ENCODE data around the gene RAB3A. TPM values are rescaled to one million over a fixed set of nuclear protein-coding genes. Genes with fewer than 3 reads are reported as not detected.
"Not testable (repeated sequence)": the region's sequence is repeated elsewhere in the genome, so short reads cannot be mapped to it uniquely, and the experiment has no call there.

RAB3A gene
- total and polyA plus RNA-seq, 12 donors = 2.3 to 32.3 (median 6.2) TPM

- Histone ChIP-seq H3K27me3 (no peaks in the 10 kb centered on the region), H3K27ac (peak overlapping the region in 4 of 5 donors; percentile 21 to 88 (median 86)), H3K4me3 (peak overlapping the region in 1 of 4 donors; percentile 38), H3K4me1 (replicated peaks in 1 of 2) (peaks cover 36 to 46% of the 10 kb centered on the region in 2 donors), H3K36me3 (replicated peaks in 1 of 2) (peaks cover 0 to 44% of the 10 kb centered on the region in 2 donors), H3K9me3 (replicated peaks in 1 of 3) (no peaks in the 10 kb centered on the region)
- 55 to 59% (median 55%) methylated on average over 4 to 13 of the region's 13 CpGs; no CpG with 5 or more reads in 1 of the 4 donors for WGBS, 4 donors
- DNase-seq = peak in 5 of 7 donors; percentile 37 to 73 (median 62)
- intact Hi-C loops (cut with DNase I) = loop anchor here in 1 of 2 donors (5.0 kb wide), 1 partner anchor 43 kb away; no protein-coding TSS in a partner anchor
- TF ChIP-seq CTCF (IDR thresholded peaks at IDR 0.05) = no peak
- peak in 1 of 2 donors; percentile 35 for TF ChIP-seq POLR2A (IDR thresholded peaks at IDR 0.05)
These were observed 43.3 kb downstream of the RAB3A start for GRCh38 chr19:18160493-18160970.

- Histone ChIP-seq H3K27ac (peak overlapping the region in 1 of 5 donors; percentile 88), H3K9me3 (replicated peaks in 1 of 3) (no peaks in the 10 kb centered on the region), H3K4me1 (replicated peaks in 1 of 2) (peaks cover 36 to 53% of the 10 kb centered on the region in 2 donors), H3K36me3 (replicated peaks in 1 of 2) (peaks cover 0 to 37% of the 10 kb centered on the region in 2 donors), H3K4me3 (no peak overlapping the region), H3K27me3 (no peaks in the 10 kb centered on the region)
- intact Hi-C loops (cut with DNase I) = loop anchor here in 1 of 2 donors (5.0 kb wide), 1 partner anchor 43 kb away; no protein-coding TSS in a partner anchor
- TF ChIP-seq POLR2A (IDR thresholded peaks at IDR 0.05) (no peak), CTCF (IDR thresholded peaks at IDR 0.05) (no peak)
- WGBS, 4 donors = 86 to 95% (median 90%) methylated on average over 10 of the region's 10 CpGs
- no peak for DNase-seq
These were observed 44.0 kb downstream of the RAB3A start for GRCh38 chr19:18159810-18160209.

- H3K4me3 ChIP-seq; H3K27me3 ChIP-seq; H3K9me3 ChIP-seq (replicated peaks in 1 of 3); DNase-seq; intact Hi-C loops (cut with DNase I): not testable (repeated sequence)
- Histone ChIP-seq H3K4me1 (replicated peaks in 1 of 2) (peaks cover 43 to 59% of the 10 kb centered on the region in 2 donors), H3K36me3 (replicated peaks in 1 of 2) (peaks cover 0 to 31% of the 10 kb centered on the region in 2 donors), H3K27ac (peak overlapping the region in 1 of 5 donors; percentile 94)
- 87 to 93% (median 89%) methylated on average over 6 of the region's 6 CpGs for WGBS, 4 donors
These were observed 44.7 kb downstream of the RAB3A start for GRCh38 chr19:18159059-18159616.

- DNase-seq = no peak
- Histone ChIP-seq H3K27ac (peak overlapping the region in 2 of 5 donors; percentile 84 to 94), H3K9me3 (replicated peaks in 1 of 3) (no peaks in the 10 kb centered on the region), H3K4me1 (replicated peaks in 1 of 2) (peaks cover 44 to 66% of the 10 kb centered on the region in 2 donors), H3K4me3 (no peak overlapping the region), H3K27me3 (no peaks in the 10 kb centered on the region), H3K36me3 (replicated peaks in 1 of 2) (peaks cover 0 to 24% of the 10 kb centered on the region in 2 donors)
- WGBS, 4 donors = 64 to 78% (median 68%) methylated on average over 4 of the region's 4 CpGs
- TF ChIP-seq CTCF (IDR thresholded peaks at IDR 0.05) (no peak), POLR2A (IDR thresholded peaks at IDR 0.05) (no peak)
- intact Hi-C loops (cut with DNase I) = no loop called here
These were observed 45.4 kb downstream of the RAB3A start for GRCh38 chr19:18158467-18158866.

Data from adrenal gland (tissue), 12 donors.